Hepatocyte (in vitro differentiated cells): ENCODE data around the gene VPS72. TPM values are rescaled to one million over a fixed set of nuclear protein-coding genes. Genes with fewer than 3 reads are reported as not detected.
A peak's percentile ranks its signal among the peaks of the same experiment; 100 is the strongest.

ENCODE experiments used
- DNase-seq: peaks from one replicate; pipeline ENCODE4 v3.0.0-alpha.2; 2016; ENCODE audit warnings: low spot score
- H2AFZ ChIP-seq: fragments of 200-600 bp; sonication (generic); 2 replicates; pipeline ENCODE4 v1.6.0; 2016; ENCODE audit warnings: antibody characterized with exemption, mild to moderate bottlenecking
- H3K27ac ChIP-seq: fragments of 200-600 bp; sonication (generic); 2 replicates; pipeline ENCODE4 v1.5.1; 2016; ENCODE audit warnings: mild to moderate bottlenecking
- H3K27me3 ChIP-seq: fragments of 200-600 bp; sonication (generic); 2 replicates; pipeline ENCODE4 v1.6.1; 2016
- H3K36me3 ChIP-seq: fragments of 200-600 bp; sonication (generic); replicated peaks from 2 replicates; pipeline ENCODE4 v1.5.1; 2016; ENCODE audit warnings: low read depth; ENCODE audit not compliant: insufficient read depth
- H3K4me1 ChIP-seq: fragments of 200-600 bp; sonication (generic); 2 replicates; pipeline ENCODE4 v1.5.1; 2016; ENCODE audit warnings: mild to moderate bottlenecking, moderate library complexity; ENCODE audit not compliant: insufficient read depth
- H3K4me2 ChIP-seq: fragments of 200-600 bp; sonication (generic); 2 replicates; pipeline ENCODE4 v1.6.0; 2016
- H3K4me3 ChIP-seq: fragments of 200-600 bp; sonication (generic); 2 replicates; pipeline ENCODE4 v1.5.1; 2016; ENCODE audit warnings: mild to moderate bottlenecking
- H3K79me2 ChIP-seq: fragments of 200-600 bp; sonication (generic); 2 replicates; pipeline ENCODE4 v1.6.0; 2017; ENCODE audit warnings: mild to moderate bottlenecking
- H3K9me2 ChIP-seq: fragments of 200-600 bp; sonication (generic); replicated peaks from 2 replicates; pipeline ENCODE4 v1.6.0; 2017; ENCODE audit warnings: mild to moderate bottlenecking; ENCODE audit not compliant: insufficient read depth
- H3K9me3 ChIP-seq: fragments of 200-600 bp; sonication (generic); 2 replicates; pipeline ENCODE4 v1.5.1; 2016; ENCODE audit warnings: low read depth, mild to moderate bottlenecking
- H4K20me1 ChIP-seq: fragments of 200-600 bp; sonication (generic); 2 replicates; pipeline ENCODE4 v1.6.0; 2016; ENCODE audit warnings: mild to moderate bottlenecking; ENCODE audit not compliant: insufficient read depth, poor library complexity, severe bottlenecking
- EZH2 ChIP-seq: fragments of 200-600 bp; sonication (generic); IDR thresholded peaks from 2 replicates; pipeline ENCODE4 v1.6.1; 2016; ENCODE audit warnings: antibody characterized with exemption, mild to moderate bottlenecking, borderline replicate concordance
- EZH2phosphoT487 ChIP-seq: fragments of 200-600 bp; sonication (generic); IDR thresholded peaks from one replicate; pipeline ENCODE4 v1.6.1; 2018; ENCODE audit warnings: antibody characterized with exemption, mild to moderate bottlenecking, low read depth, moderate library complexity; ENCODE audit not compliant: unreplicated experiment, severe bottlenecking
- WGBS: methylation state at CpG from one replicate; pipeline ENCODE4 v1.1.6; 2016; ENCODE audit warnings: low lambda C conversion rate; ENCODE audit errors: missing lambda C conversion rate; 5-methylcytosine and 5-hydroxymethylcytosine counted together
- polyA plus RNA-seq: library from polyadenylated mRNA; unstranded; fragments of >200 nt; fragmentation: Nextera tagmentation; extraction: Ambion mirVana; gene quantifications from 2 replicates; pipeline ENCODE4 v1.2.1, GENCODE V29; 2016
- total RNA-seq: library from RNA; depleted of rRNA; stranded (reverse); fragments of >200 nt; gene quantifications from 2 replicates; pipeline ENCODE4 v1.2.3, GENCODE V29; 2014
- TF ChIP-seq, protein P1 (sequence below): fragments of 200-600 bp; sonication (generic); IDR thresholded peaks from 2 replicates; pipeline ENCODE4 v1.5.1; 2016; ENCODE audit warnings: antibody characterized with exemption, mild to moderate bottlenecking; ENCODE audit not compliant: poor library complexity

The VPS72 gene
- total and polyA plus RNA-seq, 2 experiments from 2014 or later, result 48.1 to 52.2 TPM

DNA sequence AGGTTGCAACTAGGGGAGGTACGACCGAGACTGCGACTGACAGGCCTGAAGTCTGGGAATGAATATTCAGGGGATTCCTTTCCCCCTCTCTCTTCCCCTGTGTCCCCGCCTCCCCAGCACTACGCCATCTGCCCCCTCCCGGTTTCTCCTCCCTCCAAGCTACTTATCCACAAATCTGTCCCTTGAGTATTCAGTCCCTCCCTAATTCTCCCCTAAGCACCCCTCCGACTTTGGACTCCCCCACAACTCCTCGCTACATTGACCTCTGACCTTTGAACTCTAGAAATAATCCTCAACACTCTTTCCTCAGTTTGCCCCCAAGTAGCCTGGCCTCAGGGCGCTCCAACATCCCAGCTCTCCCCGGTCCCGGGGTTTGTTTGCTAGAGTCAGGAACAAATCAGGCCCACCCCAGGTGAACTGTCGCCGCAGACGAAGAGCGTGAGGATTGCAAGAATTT, 24.7 kb downstream of the VPS72 start:
- 3% methylated on average over 15 of the region's 15 CpGs for WGBS
- H3K36me3 ChIP-seq, result no peaks in the 10 kb centered on the region
- H3K79me2 ChIP-seq, result peaks cover 37% of the 10 kb centered on the region
- no peaks in the 10 kb centered on the region for H3K9me2 ChIP-seq
- H3K27ac ChIP-seq, result peak overlapping the region; percentile 88
- TF ChIP-seq EZH2phosphoT487, result no peak
- TF ChIP-seq, protein P1, sequence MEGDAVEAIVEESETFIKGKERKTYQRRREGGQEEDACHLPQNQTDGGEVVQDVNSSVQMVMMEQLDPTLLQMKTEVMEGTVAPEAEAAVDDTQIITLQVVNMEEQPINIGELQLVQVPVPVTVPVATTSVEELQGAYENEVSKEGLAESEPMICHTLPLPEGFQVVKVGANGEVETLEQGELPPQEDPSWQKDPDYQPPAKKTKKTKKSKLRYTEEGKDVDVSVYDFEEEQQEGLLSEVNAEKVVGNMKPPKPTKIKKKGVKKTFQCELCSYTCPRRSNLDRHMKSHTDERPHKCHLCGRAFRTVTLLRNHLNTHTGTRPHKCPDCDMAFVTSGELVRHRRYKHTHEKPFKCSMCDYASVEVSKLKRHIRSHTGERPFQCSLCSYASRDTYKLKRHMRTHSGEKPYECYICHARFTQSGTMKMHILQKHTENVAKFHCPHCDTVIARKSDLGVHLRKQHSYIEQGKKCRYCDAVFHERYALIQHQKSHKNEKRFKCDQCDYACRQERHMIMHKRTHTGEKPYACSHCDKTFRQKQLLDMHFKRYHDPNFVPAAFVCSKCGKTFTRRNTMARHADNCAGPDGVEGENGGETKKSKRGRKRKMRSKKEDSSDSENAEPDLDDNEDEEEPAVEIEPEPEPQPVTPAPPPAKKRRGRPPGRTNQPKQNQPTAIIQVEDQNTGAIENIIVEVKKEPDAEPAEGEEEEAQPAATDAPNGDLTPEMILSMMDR, result no peak
- DNase-seq, result peak; percentile 62
- peaks cover 15% of the 10 kb centered on the region for H3K4me1 ChIP-seq
- no peaks in the 10 kb centered on the region for H3K27me3 ChIP-seq
- H3K4me3 ChIP-seq, result peak overlapping the region; percentile 64
- H2AFZ ChIP-seq, result peak overlapping the region; percentile 86
- no peaks in the 10 kb centered on the region for H3K9me3 ChIP-seq
- no peaks in the 10 kb centered on the region for H4K20me1 ChIP-seq
- peak overlapping the region; percentile 80 for H3K4me2 ChIP-seq

DNA sequence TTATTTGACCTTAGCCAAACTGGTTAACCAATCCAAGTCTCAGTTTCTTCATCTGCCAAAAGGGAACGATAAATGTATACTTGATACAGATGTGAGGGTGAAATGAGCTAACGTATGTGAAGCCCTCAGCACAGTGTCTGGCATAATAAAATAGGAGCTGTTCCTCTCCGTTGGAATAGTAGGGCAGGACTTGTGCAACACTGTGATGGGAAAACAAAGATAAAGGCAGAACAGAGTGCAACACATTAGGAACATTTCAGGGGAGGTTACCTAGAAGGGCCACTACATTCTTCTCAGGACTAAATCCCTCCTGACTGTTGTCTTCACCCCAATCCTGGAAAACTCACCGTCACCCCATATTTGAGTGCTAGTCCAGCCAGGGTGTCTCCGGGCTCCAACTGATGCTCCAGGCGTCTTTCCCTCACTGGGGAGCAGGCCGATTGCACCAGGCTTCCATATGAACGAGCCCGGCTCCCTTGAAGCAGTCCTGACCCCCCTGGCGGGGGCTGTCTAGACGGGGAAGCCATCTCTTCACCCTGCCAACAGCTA, 25.2 kb downstream of the VPS72 start:
- TF ChIP-seq, protein P1, result no peak
- TF ChIP-seq EZH2phosphoT487, result no peak
- TF ChIP-seq EZH2, result no peak
- 21% methylated on average over 11 of the region's 11 CpGs for WGBS
- peak overlapping the region; percentile 64 for H3K4me3 ChIP-seq
- H3K27me3 ChIP-seq, result no peaks in the 10 kb centered on the region
- peaks cover 15% of the 10 kb centered on the region for H3K4me1 ChIP-seq
- peak overlapping the region; percentile 80 for H3K4me2 ChIP-seq
- H4K20me1 ChIP-seq, result no peaks in the 10 kb centered on the region
- no peaks in the 10 kb centered on the region for H3K36me3 ChIP-seq
- DNase-seq, result no peak
- peak overlapping the region; percentile 88 for H3K27ac ChIP-seq
- H2AFZ ChIP-seq, result peak overlapping the region; percentile 86
- H3K9me2 ChIP-seq, result no peaks in the 10 kb centered on the region
- peaks cover 37% of the 10 kb centered on the region for H3K79me2 ChIP-seq
- no peaks in the 10 kb centered on the region for H3K9me3 ChIP-seq

- H3K27ac ChIP-seq, result no peak overlapping the region
- DNase-seq, result no peak
Observed at GRCh38 chr1:151159373-151159772, 30.6 kb downstream of the VPS72 start.

More at GRCh38 chr1:151159373-151159772, 30.6 kb downstream of the VPS72 start:
- Histone ChIP-seq H3K9me3 (no peaks in the 10 kb centered on the region), H3K79me2 (peaks cover 19% of the 10 kb centered on the region), H3K9me2 (no peaks in the 10 kb centered on the region), H3K36me3 (no peaks in the 10 kb centered on the region), H2AFZ (no peak overlapping the region), H3K27me3 (no peaks in the 10 kb centered on the region), H3K4me1 (peaks cover 6% of the 10 kb centered on the region), H3K4me3 (no peak overlapping the region), H4K20me1 (no peaks in the 10 kb centered on the region), H3K4me2 (no peak overlapping the region)
- TF ChIP-seq EZH2 (no peak), EZH2phosphoT487 (no peak)
- TF ChIP-seq, protein P1, result no peak
